ENCODE measurements around the gene KIFBP. TPM values are rescaled to one million over a fixed set of nuclear protein-coding genes. Genes with fewer than 3 reads are reported as not detected.
"Not testable (repeated sequence)": the region's sequence is repeated elsewhere in the genome, so short reads cannot be mapped to it uniquely, and the experiment has no call there.

Gene KIFBP
- total RNA-seq, 1 experiment from 2014 or later: 65.9 TPM

GRCh38 chr10:69009360-69009759 lies 20.8 kb downstream of the KIFBP start:
- Histone ChIP-seq H4K20me1 (ENCODE audit: low read length) (no peaks in the 10 kb centered on the region), H3K4me1 (ENCODE audit: insufficient read depth, low read length) (no peaks in the 10 kb centered on the region), H3K36me3 (ENCODE audit: low read depth, low read length) (peaks cover 49% of the 10 kb centered on the region), H2AFZ (ENCODE audit: low read length) (no peak overlapping the region), H3K4me2 (ENCODE audit: low read length) (no peak overlapping the region), H3F3A (ENCODE audit: low read length, unreplicated experiment) (no peaks in the 10 kb centered on the region), H3K9me2 (replicated peaks; ENCODE audit: low read length) (no peaks in the 10 kb centered on the region), H3K9ac (ENCODE audit: low read length) (no peak overlapping the region), H3K79me2 (ENCODE audit: low read length) (no peaks in the 10 kb centered on the region), H3K9me3 (ENCODE audit: low read length) (no peaks in the 10 kb centered on the region), H3K27me3 (ENCODE audit: low read length) (no peaks in the 10 kb centered on the region), H3K4me3 (ENCODE audit: low read length) (no peak overlapping the region), H3K27ac (ENCODE audit: low read length) (no peak overlapping the region)
- ChIA-PET CTCF (no interaction called here), POLR2A (ENCODE audit: unreplicated experiment) (no interaction called here)
- TF ChIP-seq EZH2phosphoT487 (IDR thresholded peaks at IDR 0.05; ENCODE audit: borderline replicate concordance, low read length) (no peak), EZH2 (IDR thresholded peaks at IDR 0.05; ENCODE audit: low read length, unreplicated experiment) (no peak)
- ATAC-seq: no peak
- no TSS peak for BruUV-seq (replicated peaks)
- DNase-seq: no peak
- intact Hi-C loops (cut with micrococcal nuclease): loop anchor here (10.0 kb wide), 1 partner anchor 385 kb away; no protein-coding TSS in a partner anchor

- H3K4me1 ChIP-seq (ENCODE audit: insufficient read depth, low read length): no peaks in the 10 kb centered on the region
- no peaks in the 10 kb centered on the region for H3K79me2 ChIP-seq (ENCODE audit: low read length)
- ATAC-seq (no peak), DNase-seq (no peak)
- ChIA-PET POLR2A (ENCODE audit: unreplicated experiment) (interaction anchor here (0.7 kb wide), 1 partner anchor 93 kb away, joined by 3 read pairs; no protein-coding TSS in a partner anchor), CTCF (interaction anchor here (0.5 to 0.6 kb wide), 2 partner anchors 84 to 1136 kb away, joined by 3 to 4 read pairs; partner anchors contain the start of gene TYSND1)
- peaks cover 51% of the 10 kb centered on the region for H3K36me3 ChIP-seq (ENCODE audit: low read depth, low read length)
- intact Hi-C loops (cut with micrococcal nuclease): no loop called here
- H3K9me3 ChIP-seq (ENCODE audit: low read length): no peaks in the 10 kb centered on the region
- no peak overlapping the region for H3K9ac ChIP-seq (ENCODE audit: low read length)
- no peak overlapping the region for H3K27ac ChIP-seq (ENCODE audit: low read length)
- no peaks in the 10 kb centered on the region for H3F3A ChIP-seq (ENCODE audit: low read length, unreplicated experiment)
- no peak overlapping the region for H2AFZ ChIP-seq (ENCODE audit: low read length)
- no peaks in the 10 kb centered on the region for H3K27me3 ChIP-seq (ENCODE audit: low read length)
- no TSS peak for BruUV-seq (replicated peaks)
- no peak for TF ChIP-seq EZH2 (IDR thresholded peaks at IDR 0.05; ENCODE audit: low read length, unreplicated experiment)
- no peak for TF ChIP-seq EZH2phosphoT487 (IDR thresholded peaks at IDR 0.05; ENCODE audit: borderline replicate concordance, low read length)
- TF ChIP-seq CTCF (conservative IDR thresholded peaks at IDR 0.05; ENCODE audit: low read depth, low read length): no peak
- H3K9me2 ChIP-seq (replicated peaks; ENCODE audit: low read length): no peaks in the 10 kb centered on the region
- H3K4me2 ChIP-seq (ENCODE audit: low read length): no peak overlapping the region
- H3K4me3 ChIP-seq (ENCODE audit: low read length): no peak overlapping the region
- no peaks in the 10 kb centered on the region for H4K20me1 ChIP-seq (ENCODE audit: low read length)
Measured at GRCh38 chr10:69010151-69010640, 21.6 kb downstream of the KIFBP start.

GRCh38 chr10:69012778-69013177 lies 24.2 kb downstream of the KIFBP start:
- H3K9ac ChIP-seq (ENCODE audit: low read length); H3F3A ChIP-seq (ENCODE audit: low read length, unreplicated experiment); H3K27ac ChIP-seq (ENCODE audit: low read length); CTCF ChIA-PET; H3K9me2 ChIP-seq (replicated peaks; ENCODE audit: low read length); POLR2A ChIA-PET (ENCODE audit: unreplicated experiment); H3K4me3 ChIP-seq (ENCODE audit: low read length); DNase-seq; intact Hi-C loops (cut with micrococcal nuclease); H4K20me1 ChIP-seq (ENCODE audit: low read length); H3K27me3 ChIP-seq (ENCODE audit: low read length); H2AFZ ChIP-seq (ENCODE audit: low read length); H3K9me3 ChIP-seq (ENCODE audit: low read length); BruUV-seq (replicated peaks); H3K4me1 ChIP-seq (ENCODE audit: insufficient read depth, low read length); H3K79me2 ChIP-seq (ENCODE audit: low read length); ATAC-seq; H3K4me2 ChIP-seq (ENCODE audit: low read length): not testable (repeated sequence)
- peaks cover 51% of the 10 kb centered on the region for H3K36me3 ChIP-seq (ENCODE audit: low read depth, low read length)

GRCh38 chr10:69014171-69014570 lies 25.6 kb downstream of the KIFBP start:
- no peak for DNase-seq
- intact Hi-C loops (cut with micrococcal nuclease): no loop called here
- BruUV-seq (replicated peaks): no TSS peak
- H3K9ac ChIP-seq (ENCODE audit: low read length): no peak overlapping the region
- H3K9me3 ChIP-seq (ENCODE audit: low read length): no peaks in the 10 kb centered on the region
- ChIA-PET CTCF (no interaction called here), POLR2A (ENCODE audit: unreplicated experiment) (no interaction called here)
- no peak for ATAC-seq
- no peak overlapping the region for H3K4me3 ChIP-seq (ENCODE audit: low read length)
- no peaks in the 10 kb centered on the region for H3F3A ChIP-seq (ENCODE audit: low read length, unreplicated experiment)
- no peak overlapping the region for H2AFZ ChIP-seq (ENCODE audit: low read length)
- no peaks in the 10 kb centered on the region for H3K9me2 ChIP-seq (replicated peaks; ENCODE audit: low read length)
- no peak overlapping the region for H3K4me2 ChIP-seq (ENCODE audit: low read length)
- no peaks in the 10 kb centered on the region for H3K27me3 ChIP-seq (ENCODE audit: low read length)
- no peak overlapping the region for H3K27ac ChIP-seq (ENCODE audit: low read length)
- TF ChIP-seq EZH2 (IDR thresholded peaks at IDR 0.05; ENCODE audit: low read length, unreplicated experiment) (no peak), EZH2phosphoT487 (IDR thresholded peaks at IDR 0.05; ENCODE audit: borderline replicate concordance, low read length) (no peak), CTCF (conservative IDR thresholded peaks at IDR 0.05; ENCODE audit: low read depth, low read length) (no peak)
- no peaks in the 10 kb centered on the region for H4K20me1 ChIP-seq (ENCODE audit: low read length)
- peaks cover 51% of the 10 kb centered on the region for H3K36me3 ChIP-seq (ENCODE audit: low read depth, low read length)
- H3K4me1 ChIP-seq (ENCODE audit: insufficient read depth, low read length): no peaks in the 10 kb centered on the region
- no peaks in the 10 kb centered on the region for H3K79me2 ChIP-seq (ENCODE audit: low read length)

Data from PC-3 (cell line).